ENCODE data around the gene MYO7B. TPM values are rescaled to one million over a fixed set of nuclear protein-coding genes. Genes with fewer than 3 reads are reported as not detected.

Gene MYO7B
- total RNA-seq, 4 donors from 2014 or later, result 2.3 to 13.0 (median 4.8) TPM

DNA sequence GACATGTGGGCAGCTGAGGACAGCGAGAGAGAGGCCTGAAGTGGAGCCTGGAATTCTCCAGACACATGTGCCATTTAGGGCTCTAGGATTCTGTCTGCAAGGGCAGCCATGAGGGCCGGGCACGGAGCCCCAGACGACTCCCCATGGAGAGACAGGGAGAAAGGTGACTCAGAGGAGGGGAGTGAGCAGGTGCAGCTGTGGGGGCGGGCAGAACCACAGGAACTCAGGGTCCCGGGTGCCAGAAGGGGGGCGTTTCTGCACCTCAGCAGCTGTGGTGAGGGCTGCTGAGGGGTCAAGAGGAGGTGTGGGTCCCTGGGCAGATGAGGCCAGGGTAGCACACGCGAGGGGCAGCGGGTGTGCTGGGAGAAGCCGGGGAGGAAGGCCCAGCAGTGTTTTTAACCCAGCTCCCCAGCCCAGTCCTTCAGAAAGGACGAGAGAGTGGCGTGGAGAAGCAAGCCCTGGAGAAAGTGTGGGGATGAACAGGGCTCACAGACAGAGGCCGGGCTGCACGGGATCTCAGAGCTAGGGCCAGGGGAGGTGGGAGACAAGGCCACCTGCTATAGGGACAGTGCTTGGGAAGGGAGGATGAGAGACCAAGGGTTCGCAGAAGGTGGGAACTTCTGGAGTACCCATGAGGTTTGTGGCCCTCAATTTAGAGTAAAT is 118.1 kb downstream of the MYO7B start:
- 78 to 83% methylated on average over 16 of the region's 16 CpGs for WGBS, 2 donors
- intact Hi-C loops (cut with DNase I; ENCODE audit: low total_unique reads), result no loop called here
- no peak for DNase-seq (ENCODE audit: low spot score in 2 of 2)
- H3K4me3 ChIP-seq (ENCODE audit: low read depth, poor library complexity, severe bottlenecking), result no peak overlapping the region
- TF ChIP-seq, protein P1, sequence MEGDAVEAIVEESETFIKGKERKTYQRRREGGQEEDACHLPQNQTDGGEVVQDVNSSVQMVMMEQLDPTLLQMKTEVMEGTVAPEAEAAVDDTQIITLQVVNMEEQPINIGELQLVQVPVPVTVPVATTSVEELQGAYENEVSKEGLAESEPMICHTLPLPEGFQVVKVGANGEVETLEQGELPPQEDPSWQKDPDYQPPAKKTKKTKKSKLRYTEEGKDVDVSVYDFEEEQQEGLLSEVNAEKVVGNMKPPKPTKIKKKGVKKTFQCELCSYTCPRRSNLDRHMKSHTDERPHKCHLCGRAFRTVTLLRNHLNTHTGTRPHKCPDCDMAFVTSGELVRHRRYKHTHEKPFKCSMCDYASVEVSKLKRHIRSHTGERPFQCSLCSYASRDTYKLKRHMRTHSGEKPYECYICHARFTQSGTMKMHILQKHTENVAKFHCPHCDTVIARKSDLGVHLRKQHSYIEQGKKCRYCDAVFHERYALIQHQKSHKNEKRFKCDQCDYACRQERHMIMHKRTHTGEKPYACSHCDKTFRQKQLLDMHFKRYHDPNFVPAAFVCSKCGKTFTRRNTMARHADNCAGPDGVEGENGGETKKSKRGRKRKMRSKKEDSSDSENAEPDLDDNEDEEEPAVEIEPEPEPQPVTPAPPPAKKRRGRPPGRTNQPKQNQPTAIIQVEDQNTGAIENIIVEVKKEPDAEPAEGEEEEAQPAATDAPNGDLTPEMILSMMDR (IDR thresholded peaks at IDR 0.05), result no peak
- TF ChIP-seq POLR2A (IDR thresholded peaks at IDR 0.05), result no peak

DNA sequence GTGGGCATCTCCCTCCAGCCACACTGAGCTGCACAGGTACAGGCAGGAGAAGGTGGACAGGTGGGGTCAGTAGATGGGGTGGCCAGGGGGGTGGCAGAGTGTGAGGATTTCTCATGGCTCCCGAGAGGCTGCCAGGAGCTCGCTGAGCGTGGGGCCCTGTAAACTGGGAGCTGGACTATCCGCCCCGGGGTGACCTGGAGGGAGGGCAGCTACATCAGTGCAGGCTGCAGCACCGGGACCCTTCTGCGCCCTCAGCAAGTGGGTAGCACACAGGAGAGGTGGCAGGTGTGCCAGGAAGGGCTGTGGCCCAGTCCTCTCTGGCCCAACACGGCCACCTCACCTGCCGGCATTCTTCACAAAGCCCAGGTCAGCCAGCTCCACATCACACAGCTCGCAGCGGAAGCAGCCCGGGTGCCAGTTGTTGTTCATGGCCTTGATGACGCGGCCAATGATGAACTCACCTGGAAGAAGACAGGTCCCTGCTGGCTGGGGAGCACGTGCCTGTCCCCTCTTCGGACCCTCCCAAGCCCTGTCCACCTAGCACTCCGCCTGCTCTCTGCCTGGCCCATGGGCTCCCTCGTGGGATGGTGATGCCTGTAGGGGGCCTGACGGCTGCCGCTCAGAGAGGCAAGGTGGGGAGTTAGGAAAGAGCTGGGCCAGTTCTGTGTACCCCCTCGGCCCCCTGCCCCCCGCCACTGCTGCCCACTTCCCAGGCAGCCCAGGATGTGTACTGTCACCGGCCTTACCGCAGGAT is 118.8 kb downstream of the MYO7B start:
- TF ChIP-seq, protein P1 (IDR thresholded peaks at IDR 0.05), result no peak
- no peak for TF ChIP-seq POLR2A (IDR thresholded peaks at IDR 0.05)
- H3K4me3 ChIP-seq (ENCODE audit: low read depth, poor library complexity, severe bottlenecking), result no peak overlapping the region
- no peak for DNase-seq (ENCODE audit: low spot score in 2 of 2)
- intact Hi-C loops (cut with DNase I; ENCODE audit: low total_unique reads), result no loop called here
- WGBS, 2 donors, result 89 to 90% methylated on average over 21 to 24 of the region's 24 CpGs

DNA sequence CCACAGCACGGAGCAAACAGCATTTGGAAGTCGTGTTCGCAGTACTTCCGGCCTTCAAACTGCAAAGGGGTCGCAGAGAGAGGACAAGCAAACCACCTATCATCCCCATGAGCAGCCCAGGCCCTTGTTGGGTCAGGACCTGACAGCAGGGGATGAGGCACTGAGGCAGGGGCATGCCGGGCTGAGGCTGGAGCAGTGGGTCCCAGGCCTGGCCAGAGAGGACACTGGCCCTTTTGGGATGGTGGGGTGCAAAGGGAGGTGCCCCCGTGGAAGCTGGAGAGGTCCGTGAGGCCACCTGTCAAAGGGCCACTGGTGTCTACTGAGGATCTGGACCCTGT is 119.3 kb downstream of the MYO7B start:
- WGBS, 2 donors, result 91 to 94% methylated on average over 8 of the region's 8 CpGs
- no peak overlapping the region for H3K4me3 ChIP-seq (ENCODE audit: low read depth, poor library complexity, severe bottlenecking)
- intact Hi-C loops (cut with DNase I; ENCODE audit: low total_unique reads), result no loop called here
- DNase-seq (ENCODE audit: low spot score in 2 of 2), result no peak
- TF ChIP-seq POLR2A (IDR thresholded peaks at IDR 0.05), result no peak
- TF ChIP-seq, protein P1 (IDR thresholded peaks at IDR 0.05), result no peak

DNA sequence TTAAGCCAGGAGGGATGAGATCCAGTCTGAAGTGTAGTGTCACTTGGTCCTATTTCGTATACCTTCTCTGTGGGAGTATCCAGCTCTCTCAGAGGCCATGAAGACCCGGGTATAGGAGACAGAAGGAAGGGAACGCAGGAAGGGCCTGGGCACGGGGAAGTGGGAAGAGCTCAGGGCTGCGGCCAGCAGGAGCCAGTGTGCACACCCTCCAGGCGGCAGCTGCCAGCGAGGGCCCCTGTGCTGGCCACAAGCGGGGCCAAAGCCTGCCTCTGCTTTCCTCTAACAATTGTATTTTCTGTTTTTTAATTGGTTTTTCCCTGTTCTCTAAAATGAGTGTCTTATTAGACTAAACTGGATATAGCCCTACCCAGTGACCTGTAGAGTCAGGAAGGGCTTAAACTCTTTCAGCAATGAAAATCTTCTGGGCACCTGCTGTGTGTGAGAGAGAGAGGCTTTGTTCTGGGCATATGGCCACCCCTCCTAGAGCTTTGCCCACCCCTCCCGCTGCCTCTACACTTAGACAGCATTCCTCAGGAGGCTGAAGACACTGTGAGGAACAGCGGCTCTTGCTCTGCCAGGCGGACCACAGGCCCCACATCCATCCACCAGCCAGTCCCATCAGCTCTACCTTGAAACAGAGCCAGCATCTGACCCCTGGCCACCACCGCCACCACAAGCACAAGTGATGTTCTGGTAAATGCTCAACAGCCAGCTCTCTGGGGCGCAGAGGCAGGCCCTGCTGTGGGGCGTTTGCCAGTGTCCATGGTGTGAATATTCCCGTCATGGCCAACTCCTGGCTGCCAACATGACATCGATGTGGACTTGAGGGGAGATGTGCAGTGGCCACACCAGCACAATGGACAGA is 120.0 kb downstream of the MYO7B start:
- intact Hi-C loops (cut with DNase I; ENCODE audit: low total_unique reads), result no loop called here
- 86 to 87% methylated on average over 16 of the region's 16 CpGs for WGBS, 2 donors

DNA sequence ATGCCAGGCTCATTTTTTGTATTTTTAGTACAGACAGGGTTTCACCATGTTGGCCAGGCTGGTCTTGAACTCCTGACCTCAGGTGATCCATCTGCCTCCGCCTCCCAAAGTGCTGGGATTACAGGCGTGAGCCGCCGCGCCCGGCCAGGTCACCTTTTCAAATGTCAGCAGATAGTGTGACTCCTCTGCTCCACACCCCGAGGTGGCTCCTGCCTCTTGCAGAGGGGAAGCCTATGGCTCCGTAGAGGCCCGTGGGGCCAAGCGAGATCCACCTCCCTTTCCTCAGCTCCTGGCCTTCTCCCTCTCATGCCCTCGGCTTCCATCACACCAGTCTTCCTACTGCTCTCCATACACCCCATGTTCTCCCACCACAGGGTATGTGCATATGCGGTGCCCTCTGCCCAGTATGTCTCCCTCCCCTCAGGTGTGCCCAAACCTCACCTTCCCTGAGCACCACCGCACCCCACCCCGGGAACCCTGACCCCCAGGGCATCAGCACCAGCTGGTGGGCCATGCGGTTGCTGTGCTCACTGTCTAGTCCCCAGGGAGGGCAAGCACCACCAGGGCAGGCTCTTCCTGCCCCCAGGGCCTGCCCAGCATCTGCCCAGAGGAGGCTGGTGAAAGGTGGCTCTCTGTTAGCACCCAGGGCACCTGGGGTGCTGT is 121.2 kb downstream of the MYO7B start:
- no peak overlapping the region for H3K4me3 ChIP-seq (ENCODE audit: low read depth, poor library complexity, severe bottlenecking)
- intact Hi-C loops (cut with DNase I; ENCODE audit: low total_unique reads), result no loop called here
- 91 to 94% methylated on average over 15 of the region's 15 CpGs for WGBS, 2 donors
- TF ChIP-seq, protein P1 (IDR thresholded peaks at IDR 0.05), result no peak
- no peak for TF ChIP-seq POLR2A (IDR thresholded peaks at IDR 0.05)
- no peak for DNase-seq (ENCODE audit: low spot score in 2 of 2)

More for the DNA sequence above, 120.0 kb downstream of the MYO7B start:
- no peak overlapping the region for H3K4me3 ChIP-seq (ENCODE audit: low read depth, poor library complexity, severe bottlenecking)
- no peak for TF ChIP-seq POLR2A (IDR thresholded peaks at IDR 0.05)
- DNase-seq (ENCODE audit: low spot score in 2 of 2), result no peak

Data from lower leg skin (tissue), 4 donors.